ENCODE results near the gene SRR. TPM values are rescaled to one million over a fixed set of nuclear protein-coding genes. Genes with fewer than 3 reads are reported as not detected.

The SRR gene
- total RNA-seq, 1 experiment from 2014 or later: 7.7 TPM

DNA sequence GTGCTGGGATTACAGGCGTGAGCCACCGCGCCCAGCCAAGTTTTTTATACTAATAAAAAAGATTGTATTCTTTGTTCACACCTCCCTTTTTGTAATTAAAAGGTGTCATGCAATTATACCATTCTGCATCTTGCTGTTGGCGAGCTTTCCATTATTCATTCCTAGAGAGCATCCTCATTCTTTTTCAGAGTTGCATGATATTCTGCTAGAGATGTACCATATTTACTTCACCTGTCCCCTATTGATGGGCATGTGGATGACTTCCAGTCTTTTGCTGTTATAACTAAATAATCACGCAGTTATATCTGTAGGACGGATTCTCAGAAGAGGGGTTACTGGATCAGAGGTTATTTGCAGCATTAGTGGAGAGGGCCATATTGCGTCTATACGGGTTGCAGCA lies 50.6 kb downstream of the SRR start:
- Mint-ChIP-seq H3K27ac (ENCODE audit: low read depth, unreplicated experiment) (no peak overlapping the region), H3K9me3 (ENCODE audit: unreplicated experiment) (no peaks in the 10 kb centered on the region)
- CTCF ChIA-PET: interaction anchor here (0.5 to 2.4 kb wide), 7 partner anchors 8 to 1806 kb away, joined by 3 to 22 read pairs (median 3); no protein-coding TSS in a partner anchor

DNA sequence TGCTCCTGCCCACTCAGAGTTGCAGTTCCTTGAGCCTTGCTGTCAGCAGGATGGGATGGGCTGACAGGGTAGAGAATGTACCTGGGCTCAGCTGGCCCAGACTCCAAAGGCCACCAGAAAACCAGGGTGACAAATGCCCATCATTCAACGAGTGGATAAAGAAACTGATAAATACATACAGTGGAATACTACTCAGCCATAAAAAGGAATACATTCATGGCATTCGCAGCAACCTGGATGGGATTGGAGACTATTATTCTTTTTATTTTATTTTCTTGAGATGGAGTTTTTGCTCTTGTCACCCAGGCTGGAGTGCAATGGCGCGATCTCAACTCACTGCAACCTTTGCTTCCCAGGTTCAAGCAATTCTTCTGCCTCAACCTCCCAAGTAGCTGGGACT lies 53.5 kb downstream of the SRR start:
- H3K4me1 Mint-ChIP-seq (ENCODE audit: insufficient read depth, unreplicated experiment): peaks cover 17% of the 10 kb centered on the region
- no peaks in the 10 kb centered on the region for H3K9me3 Mint-ChIP-seq (ENCODE audit: unreplicated experiment)
- TF ChIP-seq, protein P1, sequence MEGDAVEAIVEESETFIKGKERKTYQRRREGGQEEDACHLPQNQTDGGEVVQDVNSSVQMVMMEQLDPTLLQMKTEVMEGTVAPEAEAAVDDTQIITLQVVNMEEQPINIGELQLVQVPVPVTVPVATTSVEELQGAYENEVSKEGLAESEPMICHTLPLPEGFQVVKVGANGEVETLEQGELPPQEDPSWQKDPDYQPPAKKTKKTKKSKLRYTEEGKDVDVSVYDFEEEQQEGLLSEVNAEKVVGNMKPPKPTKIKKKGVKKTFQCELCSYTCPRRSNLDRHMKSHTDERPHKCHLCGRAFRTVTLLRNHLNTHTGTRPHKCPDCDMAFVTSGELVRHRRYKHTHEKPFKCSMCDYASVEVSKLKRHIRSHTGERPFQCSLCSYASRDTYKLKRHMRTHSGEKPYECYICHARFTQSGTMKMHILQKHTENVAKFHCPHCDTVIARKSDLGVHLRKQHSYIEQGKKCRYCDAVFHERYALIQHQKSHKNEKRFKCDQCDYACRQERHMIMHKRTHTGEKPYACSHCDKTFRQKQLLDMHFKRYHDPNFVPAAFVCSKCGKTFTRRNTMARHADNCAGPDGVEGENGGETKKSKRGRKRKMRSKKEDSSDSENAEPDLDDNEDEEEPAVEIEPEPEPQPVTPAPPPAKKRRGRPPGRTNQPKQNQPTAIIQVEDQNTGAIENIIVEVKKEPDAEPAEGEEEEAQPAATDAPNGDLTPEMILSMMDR (IDR thresholded peaks at IDR 0.05; ENCODE audit: unreplicated experiment): no peak
- H3K4me3 Mint-ChIP-seq (ENCODE audit: unreplicated experiment): no peak overlapping the region
- DNase-seq (ENCODE audit: unreplicated experiment): no peak
- ChIA-PET POLR2A (interaction anchor here (5.2 kb wide), 1 partner anchor 21 kb away, joined by 31 read pairs; the partner anchor contains the start of gene TSR1), CTCF (interaction anchor here (0.6 kb wide), 2 partner anchors 16 to 652 kb away, joined by 3 to 4 read pairs; no protein-coding TSS in a partner anchor)
- H3K27me3 Mint-ChIP-seq (ENCODE audit: insufficient read depth, unreplicated experiment): no peaks in the 10 kb centered on the region
- H3K27ac Mint-ChIP-seq (ENCODE audit: low read depth, unreplicated experiment): no peak overlapping the region
- BruUV-seq (replicated peaks): no TSS peak
- peaks cover 5% of the 10 kb centered on the region for H3K36me3 Mint-ChIP-seq (ENCODE audit: insufficient read depth, unreplicated experiment)
- intact Hi-C loops (cut with micrococcal nuclease): no loop called here

More for the DNA sequence above, 50.6 kb downstream of the SRR start:
- no peak for DNase-seq (ENCODE audit: unreplicated experiment)
- intact Hi-C loops (cut with micrococcal nuclease): no loop called here
- H3K27me3 Mint-ChIP-seq (ENCODE audit: insufficient read depth, unreplicated experiment): no peaks in the 10 kb centered on the region
- TF ChIP-seq, protein P1 (IDR thresholded peaks at IDR 0.05; ENCODE audit: unreplicated experiment): no peak
- POLR2A ChIA-PET: interaction anchor here (0.6 kb wide), 1 partner anchor 135 kb away, joined by 3 read pairs; no protein-coding TSS in a partner anchor
- H3K36me3 Mint-ChIP-seq (ENCODE audit: insufficient read depth, unreplicated experiment): peaks cover 4% of the 10 kb centered on the region
- H3K4me1 Mint-ChIP-seq (ENCODE audit: insufficient read depth, unreplicated experiment): peaks cover 3% of the 10 kb centered on the region
- H3K4me3 Mint-ChIP-seq (ENCODE audit: unreplicated experiment): no peak overlapping the region
- BruUV-seq (replicated peaks): no TSS peak

DNA sequence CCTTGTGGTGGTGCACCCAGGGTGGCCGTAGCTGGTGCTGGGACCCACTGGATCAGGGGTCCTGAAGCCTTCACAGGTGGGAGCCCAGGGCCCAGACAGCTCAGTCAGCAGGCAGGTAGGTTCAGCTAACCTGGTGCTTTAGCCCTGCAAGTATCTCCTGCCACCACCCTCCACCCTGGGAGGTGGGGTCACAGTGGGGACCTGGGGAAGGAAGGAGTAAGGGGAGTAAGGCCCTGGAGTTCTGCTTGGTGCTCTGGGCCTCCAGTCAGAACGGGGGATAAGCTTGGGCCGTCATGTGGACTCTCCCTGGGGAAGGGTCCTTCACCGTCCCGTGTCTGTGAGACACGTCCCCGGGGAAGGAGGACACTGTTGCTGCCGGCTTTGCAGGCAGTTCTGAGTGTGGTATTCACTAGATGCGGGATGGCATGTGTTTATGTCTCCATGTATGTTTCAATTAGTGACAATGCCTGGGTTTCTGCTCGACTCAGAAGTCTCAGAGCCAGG lies 54.2 kb downstream of the SRR start:
- TF ChIP-seq, protein P1 (IDR thresholded peaks at IDR 0.05; ENCODE audit: unreplicated experiment): no peak
- Mint-ChIP-seq H3K4me1 (ENCODE audit: insufficient read depth, unreplicated experiment) (peaks cover 17% of the 10 kb centered on the region), H3K27ac (ENCODE audit: low read depth, unreplicated experiment) (no peak overlapping the region), H3K4me3 (ENCODE audit: unreplicated experiment) (no peak overlapping the region), H3K27me3 (ENCODE audit: insufficient read depth, unreplicated experiment) (no peaks in the 10 kb centered on the region), H3K9me3 (ENCODE audit: unreplicated experiment) (no peaks in the 10 kb centered on the region), H3K36me3 (ENCODE audit: insufficient read depth, unreplicated experiment) (peaks cover 12% of the 10 kb centered on the region)
- DNase-seq (ENCODE audit: unreplicated experiment): no peak
- ChIA-PET POLR2A (interaction anchor here (5.2 kb wide), 1 partner anchor 22 kb away, joined by 31 read pairs; the partner anchor contains the start of gene TSR1), CTCF (interaction anchor here (1.5 kb wide), 2 partner anchors 10 to 20 kb away, joined by 3 to 4 read pairs; no protein-coding TSS in a partner anchor)
- no TSS peak for BruUV-seq (replicated peaks)
- intact Hi-C loops (cut with micrococcal nuclease): no loop called here

DNA sequence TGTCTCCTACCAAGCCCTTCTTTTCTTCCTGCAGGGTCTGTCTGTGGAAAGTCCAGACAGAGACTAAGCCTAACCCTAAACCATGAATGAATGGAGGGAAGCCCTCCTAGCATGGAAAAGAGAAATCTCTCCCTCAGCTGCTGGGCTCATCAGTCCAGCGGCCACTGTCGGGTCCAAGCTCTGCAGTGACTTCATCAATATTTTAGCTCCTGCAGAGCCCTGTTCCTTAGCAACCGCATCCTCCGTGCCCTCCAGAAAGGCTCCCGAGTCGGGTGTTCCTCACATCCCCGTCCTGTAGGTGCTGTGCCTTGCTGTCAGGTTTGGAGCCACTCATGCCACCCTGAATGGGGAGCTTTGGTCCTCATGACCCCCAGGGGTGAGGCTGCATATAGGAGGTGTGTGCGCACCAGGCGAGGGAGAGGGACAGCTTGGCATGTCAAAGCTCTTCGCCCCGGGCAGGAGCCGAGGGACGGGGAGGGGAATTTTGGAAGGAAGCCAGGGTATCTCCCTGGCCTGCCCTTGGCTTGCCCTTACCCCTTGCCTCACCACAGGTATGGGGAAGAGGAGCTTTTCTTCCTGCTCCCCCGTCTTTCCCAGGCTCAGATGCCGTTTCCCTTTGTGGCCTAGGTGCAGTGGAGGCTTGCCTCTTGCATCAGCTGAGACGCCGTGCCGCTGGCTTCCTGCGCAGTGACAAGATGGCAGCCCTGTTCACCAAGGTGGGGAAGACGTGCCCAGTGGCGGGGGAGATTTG lies 57.4 kb downstream of the SRR start:
- Mint-ChIP-seq H3K4me1 (ENCODE audit: insufficient read depth, unreplicated experiment) (peaks cover 17% of the 10 kb centered on the region), H3K9me3 (ENCODE audit: unreplicated experiment) (no peaks in the 10 kb centered on the region), H3K4me3 (ENCODE audit: unreplicated experiment) (no peak overlapping the region), H3K27me3 (ENCODE audit: insufficient read depth, unreplicated experiment) (no peaks in the 10 kb centered on the region), H3K27ac (ENCODE audit: low read depth, unreplicated experiment) (peak overlapping the region; percentile 84), H3K36me3 (ENCODE audit: insufficient read depth, unreplicated experiment) (peaks cover 23% of the 10 kb centered on the region)
- ChIA-PET POLR2A (interaction anchor here (0.6 to 5.2 kb wide), 5 partner anchors 22 to 63 kb away, joined by 3 to 31 read pairs (median 7); partner anchors contain the start of gene TSR1), CTCF (interaction anchor here (0.6 to 4.0 kb wide), 7 partner anchors 8 to 258 kb away, joined by 3 to 22 read pairs (median 6); no protein-coding TSS in a partner anchor)
- TF ChIP-seq, protein P1 (IDR thresholded peaks at IDR 0.05; ENCODE audit: unreplicated experiment): no peak
- intact Hi-C loops (cut with micrococcal nuclease): no loop called here
- no peak for DNase-seq (ENCODE audit: unreplicated experiment)
- no TSS peak for BruUV-seq (replicated peaks)
